ENCODE results near the gene EPYC.

EPYC gene

GRCh38 chr12:90978117-90978770, 26.5 kb downstream of the EPYC start:
- no peak for TF ChIP-seq ZC3H10 (CRISPR knock-in tag; IDR thresholded peaks at IDR 0.05)
- no peak for TF ChIP-seq ZFP3 (CRISPR knock-in tag; IDR thresholded peaks at IDR 0.05)
- TF ChIP-seq OSR1 (CRISPR knock-in tag; IDR thresholded peaks at IDR 0.05) = no peak
- no peak for TF ChIP-seq BACH2 (CRISPR knock-in tag; IDR thresholded peaks at IDR 0.05; ENCODE audit: borderline replicate concordance)
- peak; percentile 98 for ATAC-seq

DNA sequence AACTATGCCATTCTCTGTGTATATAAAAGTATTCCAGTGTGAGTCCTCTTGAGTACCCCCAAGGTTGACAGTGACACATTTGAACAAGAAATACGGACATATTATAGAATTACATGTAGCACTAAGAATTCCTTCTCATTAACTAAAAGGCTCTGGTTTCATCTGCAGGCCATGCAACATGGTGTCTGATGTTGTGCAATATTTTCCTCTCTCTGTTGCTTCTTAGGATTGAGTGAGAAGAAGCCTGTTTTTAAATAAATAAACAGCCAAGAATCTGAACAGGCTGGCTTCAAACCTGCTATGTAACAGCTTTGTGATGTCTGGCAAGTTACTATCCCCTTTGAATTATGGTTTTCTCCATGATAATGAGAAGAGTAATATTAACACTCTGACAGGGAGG, 27.5 kb downstream of the EPYC start:
- no peak for ATAC-seq
- TF ChIP-seq BACH2 (CRISPR knock-in tag; IDR thresholded peaks at IDR 0.05; ENCODE audit: borderline replicate concordance) = no peak
- TF ChIP-seq ZFP3 (CRISPR knock-in tag; IDR thresholded peaks at IDR 0.05) = no peak
- TF ChIP-seq ZNF8 (CRISPR knock-in tag; IDR thresholded peaks at IDR 0.05) = no peak
- TF ChIP-seq, protein P1, sequence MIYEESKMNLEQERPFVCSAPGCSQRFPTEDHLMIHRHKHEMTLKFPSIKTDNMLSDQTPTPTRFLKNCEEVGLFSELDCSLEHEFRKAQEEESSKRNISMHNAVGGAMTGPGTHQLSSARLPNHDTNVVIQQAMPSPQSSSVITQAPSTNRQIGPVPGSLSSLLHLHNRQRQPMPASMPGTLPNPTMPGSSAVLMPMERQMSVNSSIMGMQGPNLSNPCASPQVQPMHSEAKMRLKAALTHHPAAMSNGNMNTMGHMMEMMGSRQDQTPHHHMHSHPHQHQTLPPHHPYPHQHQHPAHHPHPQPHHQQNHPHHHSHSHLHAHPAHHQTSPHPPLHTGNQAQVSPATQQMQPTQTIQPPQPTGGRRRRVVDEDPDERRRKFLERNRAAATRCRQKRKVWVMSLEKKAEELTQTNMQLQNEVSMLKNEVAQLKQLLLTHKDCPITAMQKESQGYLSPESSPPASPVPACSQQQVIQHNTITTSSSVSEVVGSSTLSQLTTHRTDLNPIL (CRISPR knock-in tag; IDR thresholded peaks at IDR 0.05; ENCODE audit: low read depth) = no peak
- no peak for TF ChIP-seq GLIS3 (CRISPR knock-in tag; IDR thresholded peaks at IDR 0.05)
- TF ChIP-seq CSDC2 (CRISPR knock-in tag; IDR thresholded peaks at IDR 0.05) = no peak
- no peak for TF ChIP-seq OSR1 (CRISPR knock-in tag; IDR thresholded peaks at IDR 0.05)
- no peak for TF ChIP-seq TSHZ2 (CRISPR knock-in tag; IDR thresholded peaks at IDR 0.05)
- TF ChIP-seq PPARA (CRISPR knock-in tag; IDR thresholded peaks at IDR 0.05; ENCODE audit: borderline replicate concordance) = no peak
- TF ChIP-seq, protein P2, sequence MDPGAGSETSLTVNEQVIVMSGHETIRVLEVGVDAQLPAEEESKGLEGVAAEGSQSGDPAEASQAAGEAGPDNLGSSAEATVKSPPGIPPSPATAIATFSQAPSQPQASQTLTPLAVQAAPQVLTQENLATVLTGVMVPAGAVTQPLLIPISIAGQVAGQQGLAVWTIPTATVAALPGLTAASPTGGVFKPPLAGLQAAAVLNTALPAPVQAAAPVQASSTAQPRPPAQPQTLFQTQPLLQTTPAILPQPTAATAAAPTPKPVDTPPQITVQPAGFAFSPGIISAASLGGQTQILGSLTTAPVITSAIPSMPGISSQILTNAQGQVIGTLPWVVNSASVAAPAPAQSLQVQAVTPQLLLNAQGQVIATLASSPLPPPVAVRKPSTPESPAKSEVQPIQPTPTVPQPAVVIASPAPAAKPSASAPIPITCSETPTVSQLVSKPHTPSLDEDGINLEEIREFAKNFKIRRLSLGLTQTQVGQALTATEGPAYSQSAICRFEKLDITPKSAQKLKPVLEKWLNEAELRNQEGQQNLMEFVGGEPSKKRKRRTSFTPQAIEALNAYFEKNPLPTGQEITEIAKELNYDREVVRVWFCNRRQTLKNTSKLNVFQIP (CRISPR knock-in tag; IDR thresholded peaks at IDR 0.05; ENCODE audit: borderline replicate concordance, low read depth) = no peak
- no peak for TF ChIP-seq RARB (CRISPR knock-in tag; IDR thresholded peaks at IDR 0.05)
- no peak for TF ChIP-seq ZC3H10 (CRISPR knock-in tag; IDR thresholded peaks at IDR 0.05)

- no peak; the same call in 2 of the 3 replicates for ATAC-seq
- no peak for TF ChIP-seq ESRRG (CRISPR knock-in tag; IDR thresholded peaks at IDR 0.05)
- TF ChIP-seq TOX (CRISPR knock-in tag; IDR thresholded peaks at IDR 0.05; ENCODE audit: borderline replicate concordance) = no peak
- no peak for TF ChIP-seq PPARA (CRISPR knock-in tag; IDR thresholded peaks at IDR 0.05; ENCODE audit: borderline replicate concordance)
- TF ChIP-seq ISL1 (CRISPR knock-in tag; IDR thresholded peaks at IDR 0.05) = no peak
- no peak for TF ChIP-seq OSR1 (CRISPR knock-in tag; IDR thresholded peaks at IDR 0.05)
- no peak for TF ChIP-seq CSRNP3 (CRISPR knock-in tag; IDR thresholded peaks at IDR 0.05)
- no peak for TF ChIP-seq ZFP3 (CRISPR knock-in tag; IDR thresholded peaks at IDR 0.05)
- TF ChIP-seq, protein P2 (CRISPR knock-in tag; IDR thresholded peaks at IDR 0.05; ENCODE audit: borderline replicate concordance, low read depth) = no peak
- no peak for TF ChIP-seq RARB (CRISPR knock-in tag; IDR thresholded peaks at IDR 0.05)
- no peak for TF ChIP-seq TCF4 (CRISPR knock-in tag; IDR thresholded peaks at IDR 0.05; ENCODE audit: borderline replicate concordance)
- no peak for TF ChIP-seq ZFP30 (CRISPR knock-in tag; IDR thresholded peaks at IDR 0.05)
These were observed 30.5 kb downstream of the EPYC start for GRCh38 chr12:90974286-90974685.

GRCh38 chr12:90972226-90972625, 32.5 kb downstream of the EPYC start:
- ATAC-seq = no peak
- TF ChIP-seq ZNF70 (CRISPR knock-in tag; IDR thresholded peaks at IDR 0.05) (no peak), TOX (CRISPR knock-in tag; IDR thresholded peaks at IDR 0.05; ENCODE audit: borderline replicate concordance) (no peak), TCF4 (CRISPR knock-in tag; IDR thresholded peaks at IDR 0.05; ENCODE audit: borderline replicate concordance) (no peak), ZFP30 (CRISPR knock-in tag; IDR thresholded peaks at IDR 0.05) (no peak), ISL1 (CRISPR knock-in tag; IDR thresholded peaks at IDR 0.05) (peak; percentile 44)
- TF ChIP-seq, protein P2 (CRISPR knock-in tag; IDR thresholded peaks at IDR 0.05; ENCODE audit: borderline replicate concordance, low read depth) = no peak

Measured in SK-N-SH treated with all-trans-retinoic acid at 6 μM for 48 hours (cell line).